Stimulated activated CD4-positive, alpha-beta T cell treated with anti-CD3 and anti-CD28 coated beads, Interleukin-15, amount 100 ng/mL, for 1 hour (primary cell): ENCODE data around the gene KCNH4.
A peak's percentile ranks its signal among the peaks of the same experiment; 100 is the strongest.
"Not testable (repeated sequence)": the region's sequence is repeated elsewhere in the genome, so short reads cannot be mapped to it uniquely, and the experiment has no call there.

Experiments
- DNase-seq, 2 donors: peaks; one replicate each; pipeline ENCODE4 v3.0.0-alpha.2; 2020; ENCODE audit warnings: low read depth in 1 of 2, low spot score in 1 of 2

KCNH4 gene

DNA sequence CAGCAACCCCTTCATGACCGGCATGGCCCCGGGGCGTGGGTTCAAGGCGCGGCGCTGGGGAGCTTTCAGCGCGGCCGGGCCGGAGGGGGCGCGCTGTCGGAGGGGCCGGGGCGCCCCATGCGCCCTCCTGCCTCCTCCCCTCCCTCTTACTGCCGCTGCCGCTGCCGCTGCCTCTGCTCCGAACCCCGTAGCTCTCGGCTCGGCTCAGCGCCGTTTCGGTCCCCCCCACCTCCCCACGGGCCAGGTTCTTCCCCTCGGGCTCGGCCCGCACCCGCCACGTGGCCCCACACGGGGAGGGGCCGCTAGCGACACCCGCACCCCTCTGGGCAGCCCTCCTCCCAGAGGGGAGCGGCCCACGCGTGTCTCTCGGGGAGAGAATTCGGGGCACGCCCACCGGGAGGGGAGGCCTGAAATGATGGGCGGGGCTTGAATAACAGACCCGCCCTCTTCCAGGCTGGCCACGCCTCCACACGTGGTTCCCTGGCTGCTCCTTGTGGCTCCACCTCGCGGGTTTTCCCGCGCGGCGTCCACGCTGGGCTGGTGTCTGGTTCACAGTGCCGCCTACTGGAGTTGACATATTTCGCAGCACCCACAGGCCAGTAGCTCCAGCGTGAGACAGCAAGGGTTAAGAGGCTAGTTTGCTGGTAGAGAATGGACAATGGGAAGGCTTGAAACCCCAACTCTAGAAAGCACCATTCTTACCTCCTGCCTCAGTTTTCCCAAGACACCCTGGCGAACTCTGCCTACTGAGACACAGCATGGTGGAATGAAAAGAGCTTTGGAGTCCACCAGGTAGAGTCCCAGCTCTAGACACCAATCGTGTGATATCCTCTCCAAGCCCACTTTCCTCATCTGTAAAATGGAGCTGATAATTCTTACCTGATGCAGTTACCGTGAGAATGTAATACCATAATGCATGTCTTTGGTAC, at the start of gene KCNH4:
Gene KCNH4, minus strand, starts transcription at position 221 of the 929 bp plus-strand sequence. Its CDS starts 197 bp downstream, at position 24.
- peak; percentile 71 to 84 for DNase-seq

DNA sequence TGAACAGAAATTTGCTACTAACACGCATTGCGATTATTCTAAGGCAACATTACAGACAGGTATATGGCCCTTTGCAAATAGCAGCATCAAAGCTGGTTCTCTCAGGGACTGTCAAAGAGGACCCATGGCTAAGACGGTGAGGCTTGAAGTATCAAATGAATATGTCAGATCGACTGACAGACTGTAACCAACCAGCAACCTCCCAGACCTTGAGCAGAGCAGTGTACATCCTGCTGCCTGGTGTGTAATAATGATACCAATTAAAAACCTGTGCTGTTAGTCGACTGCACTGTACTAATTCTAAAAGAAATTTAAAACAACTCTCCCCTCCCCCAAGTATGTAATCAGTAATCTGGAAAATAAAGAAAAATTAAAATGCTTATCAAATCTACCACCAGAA, 49.3 kb upstream of the KCNH4 start:
- DNase-seq = no peak

DNA sequence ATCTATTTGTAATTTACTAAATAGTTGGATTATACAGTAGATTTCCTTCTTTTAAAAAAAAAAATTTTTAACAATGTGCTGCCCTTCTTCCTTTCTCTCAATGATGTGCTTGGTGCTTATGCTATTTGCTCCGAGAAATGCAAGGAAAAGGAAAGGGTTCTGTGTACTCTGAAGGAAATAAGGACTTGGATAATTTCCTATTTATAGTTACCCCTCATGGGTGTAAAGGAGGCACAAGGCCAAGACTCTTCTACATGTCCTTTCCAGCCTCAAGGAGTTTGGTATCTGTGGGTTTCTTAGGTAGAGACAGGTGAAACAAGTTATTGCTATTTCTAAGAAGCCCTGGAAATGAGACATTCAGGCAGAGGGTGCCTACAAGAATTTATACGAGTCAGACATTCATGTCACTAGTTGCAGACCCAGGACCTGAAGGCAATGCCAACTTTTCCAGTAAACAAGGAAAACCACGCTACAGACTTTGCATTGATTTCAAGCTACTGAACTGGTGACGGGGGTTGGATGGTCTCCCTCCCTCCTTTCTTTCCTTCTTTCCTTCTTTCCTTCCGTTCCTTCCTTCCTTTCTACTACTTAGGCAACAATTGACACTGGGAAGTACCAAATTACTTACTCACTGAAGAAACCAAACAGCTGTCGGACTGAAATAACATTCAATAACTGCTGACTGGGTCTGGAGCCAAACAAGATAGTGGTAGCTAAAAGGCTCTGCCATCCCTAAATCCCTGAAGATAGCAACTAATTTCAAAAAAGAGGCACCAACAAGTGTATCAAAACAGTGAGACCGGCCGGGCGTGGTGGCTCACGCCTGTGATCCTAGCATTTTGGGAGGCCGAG, 47.1 kb upstream of the KCNH4 start:
- no peak for DNase-seq

DNA sequence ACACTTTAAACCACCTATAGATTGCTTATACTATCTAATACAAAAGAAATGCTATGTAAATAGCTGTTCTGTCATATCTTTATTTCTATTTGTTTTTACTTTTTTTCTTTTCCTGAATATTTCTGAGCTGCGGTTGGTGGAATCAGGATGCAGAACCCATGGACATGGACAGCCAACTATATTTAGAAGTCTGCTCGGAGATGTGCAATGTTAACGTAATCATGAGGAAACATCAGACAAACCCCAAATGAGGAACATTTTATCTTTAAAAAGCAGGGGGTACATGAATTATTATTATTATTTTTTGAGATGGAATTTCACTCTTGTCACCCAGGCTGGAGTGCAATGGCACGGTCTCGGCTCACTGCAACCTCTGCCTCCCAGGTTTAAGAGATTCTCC, 44.7 kb upstream of the KCNH4 start:
- DNase-seq = no peak

DNA sequence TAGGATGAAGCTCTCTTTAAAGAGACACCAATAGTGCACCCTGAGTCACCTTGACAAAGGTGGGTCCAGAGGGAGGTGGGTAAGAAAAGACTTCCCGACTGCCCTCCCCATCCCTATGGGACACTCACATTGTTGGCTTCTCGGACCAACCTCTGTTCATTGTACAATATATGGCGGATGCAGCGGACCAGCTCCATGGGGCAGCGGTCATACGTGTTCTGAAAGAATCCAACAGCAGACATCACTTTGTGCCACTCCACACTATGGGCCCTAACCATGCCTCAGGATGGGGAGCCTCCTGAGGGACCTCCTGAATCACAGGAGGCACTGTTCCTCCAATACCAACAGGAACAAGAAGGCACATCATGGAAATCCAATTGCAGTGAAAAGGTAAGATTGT, 43.7 kb upstream of the KCNH4 start:
- DNase-seq = no peak

DNA sequence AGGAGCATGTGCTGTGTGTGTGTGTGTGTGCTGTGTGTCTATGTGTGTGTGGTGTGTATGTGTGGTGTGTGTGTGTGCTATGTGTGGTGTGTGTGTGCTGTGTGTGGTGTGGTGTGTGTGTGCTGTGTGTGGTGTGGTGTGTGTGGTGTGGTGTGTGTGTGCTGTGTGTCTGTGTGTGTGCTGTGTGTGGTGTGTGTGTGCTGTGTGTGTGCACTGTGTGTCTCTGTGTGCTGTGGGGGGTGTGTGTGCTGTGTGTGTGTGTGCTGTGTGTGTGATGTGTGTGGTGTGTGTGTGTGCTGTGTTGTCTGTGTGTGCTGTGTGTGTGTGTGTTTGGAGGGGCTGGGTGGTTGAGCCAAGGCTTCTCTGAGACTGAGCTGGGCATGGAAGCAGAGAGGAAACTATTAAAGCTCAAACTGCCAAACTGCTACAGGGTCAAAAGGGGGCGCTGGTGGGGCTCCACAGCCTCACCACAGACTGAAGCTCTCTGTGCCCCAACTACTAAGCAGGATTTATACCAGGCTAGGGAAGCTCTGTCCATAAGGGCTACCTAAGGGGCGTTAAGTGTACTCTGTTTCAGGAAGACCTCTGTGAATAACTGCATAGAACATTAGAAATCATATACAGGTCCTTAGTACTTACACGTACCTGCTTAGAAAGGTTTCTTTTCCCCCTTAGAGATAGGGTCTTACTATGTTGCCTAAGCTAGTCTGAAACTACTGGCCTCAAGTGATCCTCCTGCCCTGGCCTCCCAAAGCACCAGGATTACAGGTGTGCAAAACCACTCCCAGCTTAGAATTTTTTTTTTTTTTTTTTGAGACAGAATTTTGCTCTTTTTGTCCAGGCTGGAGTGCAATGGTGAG, 41.2 kb upstream of the KCNH4 start:
- DNase-seq = peak; percentile 22 to 39

DNA sequence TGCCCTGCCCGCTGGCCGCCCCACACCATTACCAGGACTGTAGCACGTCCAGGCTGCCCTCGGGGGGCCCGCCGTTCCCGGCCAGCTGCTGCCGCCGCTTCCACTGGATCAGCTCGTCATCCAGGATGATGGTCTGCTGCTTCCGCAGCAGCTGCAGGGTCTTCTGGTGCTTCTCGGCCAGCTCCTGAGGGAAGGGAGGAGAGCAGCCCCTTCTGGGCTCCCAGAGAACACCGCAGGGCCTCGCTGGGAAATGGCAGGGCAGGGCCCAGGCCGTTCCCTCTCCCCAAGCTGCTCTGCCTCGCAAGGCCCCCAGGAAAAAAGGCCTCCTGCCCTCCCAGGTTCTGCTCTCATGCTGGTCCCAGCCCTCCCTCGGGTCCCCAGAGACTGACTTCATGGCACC, 38.3 kb upstream of the KCNH4 start:
- not testable (repeated sequence) for DNase-seq

DNA sequence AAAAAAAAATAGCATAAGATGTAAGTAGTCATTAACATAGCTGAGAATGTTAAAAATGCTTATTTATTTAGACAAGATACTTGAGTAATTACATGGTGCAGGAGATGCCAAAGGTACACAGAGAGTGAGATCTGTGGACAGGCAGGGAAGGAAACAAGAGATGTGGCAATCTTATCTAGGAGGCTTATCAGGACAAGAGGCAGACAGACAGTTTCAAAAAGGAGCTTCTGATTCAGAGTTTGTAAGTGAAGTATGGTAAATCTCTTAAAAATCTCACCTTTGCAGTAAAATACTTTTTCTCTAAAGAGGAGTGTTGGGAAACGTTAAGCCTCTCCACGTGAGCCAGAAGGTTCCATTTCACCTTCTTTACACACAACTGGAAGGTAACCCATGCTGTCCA, 33.2 kb upstream of the KCNH4 start:
- DNase-seq = no peak

DNA sequence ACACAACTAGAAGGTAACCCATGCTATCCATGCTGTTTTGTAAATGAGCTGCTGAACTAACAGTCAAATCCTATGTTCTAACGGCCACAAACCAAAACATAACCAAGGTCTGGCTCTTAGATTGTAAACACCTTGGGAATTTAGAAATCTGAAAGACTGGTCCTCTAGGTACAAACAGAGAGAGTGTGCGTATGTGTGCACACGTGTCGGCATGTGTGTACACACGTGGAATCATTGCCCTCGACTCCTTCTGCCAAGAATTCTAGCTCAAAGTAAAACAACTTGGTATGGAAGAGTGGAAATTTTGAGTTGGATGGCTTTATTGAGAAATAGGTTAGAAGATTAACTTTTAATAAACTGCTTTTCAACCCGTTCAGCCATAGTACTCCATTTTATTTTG, 31.4 kb upstream of the KCNH4 start:
- no peak for DNase-seq

DNA sequence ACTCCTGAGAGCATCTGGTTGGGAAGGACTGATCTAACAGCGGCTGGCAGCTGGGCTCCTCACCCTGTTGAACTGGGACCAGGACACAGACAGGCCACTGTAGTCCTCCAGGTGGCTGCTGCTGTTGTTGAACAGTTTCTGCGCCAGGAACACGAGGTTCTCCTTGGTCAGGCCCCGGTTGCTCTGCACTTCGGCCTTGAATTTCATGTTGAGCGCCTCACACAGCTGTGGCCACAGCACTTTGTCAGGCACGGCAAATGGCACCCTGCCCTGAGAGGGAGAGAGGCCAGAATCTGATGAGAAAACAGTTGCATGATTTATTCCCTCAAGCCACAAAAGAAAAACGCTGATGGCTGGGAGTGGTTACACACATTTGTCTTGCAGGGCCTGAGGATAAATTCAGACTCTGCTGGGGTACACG, 31.0 kb upstream of the KCNH4 start:
- DNase-seq = not testable (repeated sequence)

DNA sequence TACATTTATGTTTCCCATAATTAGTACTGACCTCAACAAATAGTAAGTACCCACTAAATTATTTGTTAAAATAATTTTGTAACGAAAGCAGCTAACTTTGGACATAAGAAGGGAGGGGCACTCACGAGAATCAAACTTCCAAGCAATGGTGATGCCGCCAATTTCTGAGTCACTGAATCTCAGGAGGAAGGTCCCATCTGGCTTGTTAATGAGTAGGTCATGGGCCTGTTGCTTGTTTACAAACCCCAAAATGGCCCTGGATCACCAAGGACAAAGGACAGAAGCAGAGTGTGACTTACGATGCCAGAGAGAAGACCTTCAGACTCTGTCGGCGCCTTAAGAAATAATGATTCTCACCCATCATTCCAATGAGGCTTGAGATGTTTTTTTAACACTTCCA, 29.1 kb upstream of the KCNH4 start:
- DNase-seq = no peak

DNA sequence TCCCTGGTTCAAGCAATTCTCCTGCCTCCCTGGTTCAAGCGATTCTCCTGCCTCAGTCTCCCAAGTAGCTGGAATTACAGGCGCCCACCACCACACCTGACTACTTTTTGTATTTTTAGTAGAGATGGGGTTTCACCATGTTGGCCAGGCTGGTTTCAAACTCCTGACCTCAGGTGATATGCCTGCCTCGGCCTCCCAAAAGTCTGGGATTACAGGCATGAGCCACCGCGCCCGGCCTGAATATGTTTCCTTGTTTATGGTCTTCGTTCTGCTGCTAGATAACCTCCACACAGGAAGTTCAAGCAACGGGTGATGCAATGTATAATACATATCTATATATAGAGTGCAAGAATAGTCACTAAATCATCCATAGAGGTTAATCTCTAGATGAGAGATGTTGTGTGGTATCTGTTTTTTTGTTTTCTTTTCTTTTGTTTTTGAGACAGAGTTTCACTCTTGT, 25.2 kb upstream of the KCNH4 start:
- DNase-seq = not testable (repeated sequence)

DNA sequence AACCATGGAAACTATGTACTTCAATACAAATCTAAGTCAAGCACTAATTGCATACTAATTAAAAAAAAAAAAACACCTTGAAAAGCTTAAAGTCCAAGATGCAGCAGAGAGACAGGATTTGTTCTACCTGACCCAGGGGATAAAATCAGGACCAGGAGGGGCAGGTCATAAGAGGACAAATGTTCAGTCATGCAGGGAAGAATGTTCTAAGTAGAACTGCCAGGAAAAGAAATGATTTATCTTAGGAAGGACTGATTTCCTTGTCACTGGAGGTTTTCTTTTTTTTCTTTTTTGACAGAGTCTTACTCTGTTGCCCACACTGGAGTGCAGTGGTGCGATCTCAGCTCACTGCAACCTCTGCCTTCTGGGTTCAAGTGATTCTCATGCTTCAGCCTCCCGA, 22.4 kb upstream of the KCNH4 start:
- no peak for DNase-seq

DNA sequence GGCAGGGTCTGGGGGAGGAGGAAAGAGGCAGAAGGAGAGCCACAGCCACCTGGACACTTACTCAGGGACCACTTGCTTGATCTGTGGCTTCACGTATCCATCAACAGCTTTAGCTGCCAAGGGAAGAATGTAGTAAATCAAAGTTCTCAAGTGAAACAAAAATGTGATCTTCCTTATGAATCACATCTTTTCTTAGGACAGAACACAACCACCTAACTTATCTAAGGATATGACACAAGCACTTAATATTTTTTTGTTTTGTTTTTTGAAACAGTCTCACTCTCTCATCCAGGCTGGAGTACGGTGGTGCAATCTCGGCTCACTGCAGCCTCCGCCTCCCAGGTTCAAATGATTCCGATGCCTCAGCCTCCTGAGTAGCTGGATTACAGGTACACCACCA, 21.8 kb upstream of the KCNH4 start:
- DNase-seq = no peak

DNA sequence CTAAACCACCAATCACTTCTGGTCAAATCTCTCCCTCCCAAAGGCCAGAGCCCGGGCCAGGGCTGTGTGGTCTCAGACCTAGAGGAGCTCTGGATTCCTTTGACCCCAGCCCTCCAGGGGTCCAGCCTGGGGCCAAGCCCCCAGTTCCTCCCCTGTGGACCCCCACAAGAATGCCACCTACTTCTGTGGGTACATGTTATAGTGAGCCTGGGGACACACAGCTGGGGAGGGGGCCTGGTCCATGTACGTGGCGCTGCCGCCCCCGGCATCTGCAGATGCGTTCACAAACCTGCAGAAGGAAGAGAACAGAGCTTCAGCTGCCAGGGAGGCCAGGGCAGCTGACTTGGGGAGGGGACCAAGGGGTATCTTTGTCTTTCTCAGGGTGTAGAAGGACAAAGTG, 21.2 kb upstream of the KCNH4 start:
- no peak for DNase-seq

DNA sequence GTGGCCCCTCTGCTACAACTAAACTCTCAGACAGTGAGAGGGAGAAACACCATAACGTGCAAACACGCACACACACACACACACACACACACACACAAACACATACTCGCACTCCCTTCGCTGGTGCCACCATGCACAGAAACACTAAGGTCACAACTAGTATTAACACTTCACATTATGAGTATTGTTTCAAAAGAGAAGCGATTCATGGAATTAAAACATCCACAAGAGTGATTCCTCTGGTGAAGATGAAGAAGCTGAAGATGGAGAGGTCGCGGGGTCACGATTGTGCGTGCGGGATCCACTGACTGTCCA, 20.5 kb upstream of the KCNH4 start:
- DNase-seq = no peak

DNA sequence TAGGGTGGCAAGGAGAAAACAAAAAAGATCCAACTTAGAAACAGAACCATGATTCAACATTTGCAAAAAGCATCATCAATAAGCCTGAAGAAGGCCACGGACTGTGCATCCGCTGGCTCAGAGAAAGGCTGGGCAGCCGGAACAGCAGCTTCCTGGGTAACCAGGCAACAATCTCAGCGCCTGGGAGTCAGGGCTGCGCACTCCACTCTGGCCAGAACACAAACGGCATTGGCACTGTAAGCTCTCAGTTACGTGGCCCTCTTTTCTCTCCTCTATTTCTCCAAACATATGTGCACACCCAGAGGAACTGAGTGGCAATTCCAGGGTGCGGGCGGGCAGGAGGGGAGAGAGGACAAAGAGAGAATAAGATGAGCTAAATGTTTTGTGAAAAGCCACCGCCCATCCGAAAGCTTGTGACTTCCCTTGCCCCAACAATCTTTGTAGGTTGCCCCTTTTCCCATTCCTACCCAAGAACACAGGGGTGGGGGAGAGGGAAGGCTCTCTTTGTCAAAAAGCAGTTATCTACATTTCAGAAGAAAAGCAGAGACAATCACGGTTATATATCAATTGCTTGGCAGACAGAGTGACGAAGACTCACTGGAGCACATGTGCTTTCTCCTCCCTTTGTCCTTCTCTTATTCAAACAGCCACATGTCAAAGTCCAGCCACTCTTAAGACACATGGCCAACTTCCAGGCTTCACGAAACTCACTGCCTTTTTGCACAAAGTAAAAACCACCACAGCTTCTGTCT, 19.9 kb upstream of the KCNH4 start:
- DNase-seq = no peak

DNA sequence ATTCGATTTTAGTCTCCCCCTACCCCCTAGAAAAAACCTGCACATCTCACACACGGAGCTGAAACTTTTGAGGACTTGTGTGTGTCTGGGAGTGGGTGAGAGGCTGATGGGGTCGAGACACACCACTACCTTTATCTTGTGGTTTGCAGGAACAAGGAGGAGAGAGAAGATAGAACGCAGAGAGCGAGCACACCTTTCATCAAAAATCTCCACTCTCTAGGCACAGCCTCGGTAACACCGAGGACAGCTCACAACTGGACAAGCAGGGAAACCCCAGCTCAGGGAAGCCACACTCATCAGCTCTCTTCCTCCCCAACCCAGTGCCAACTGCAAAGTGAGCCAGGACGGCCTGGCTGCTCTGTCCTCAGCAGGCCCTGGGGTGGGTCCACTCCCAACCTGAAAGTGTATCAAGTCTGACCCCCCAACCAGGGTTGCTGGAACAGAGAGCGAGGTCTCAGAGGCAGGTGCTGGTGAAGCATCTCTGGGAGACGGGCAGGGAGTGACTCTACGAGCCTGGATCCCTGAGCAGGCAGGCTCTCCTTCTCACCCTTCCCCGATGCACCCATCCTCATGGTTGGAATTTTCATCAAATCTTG, 18.6 kb upstream of the KCNH4 start:
- DNase-seq = no peak

DNA sequence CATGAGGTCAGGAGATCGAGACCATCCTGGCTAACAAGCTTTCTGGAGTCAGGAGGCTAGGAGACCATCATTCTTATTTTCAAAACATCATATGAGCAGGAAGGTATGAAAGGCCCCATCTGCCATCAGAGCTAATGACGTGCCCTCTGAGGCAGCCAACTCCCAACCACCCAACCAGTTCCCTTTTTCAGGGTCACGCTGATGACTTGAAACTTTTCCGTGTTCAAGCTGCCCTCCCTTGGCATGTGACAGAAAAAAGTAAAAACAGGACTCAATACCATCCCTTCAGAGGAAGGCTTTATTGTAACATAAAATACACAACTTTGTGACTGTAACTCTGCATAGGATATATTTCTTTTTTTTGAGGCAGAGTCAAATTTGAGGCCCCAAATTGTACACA, 18.0 kb upstream of the KCNH4 start:
- no peak for DNase-seq

DNA sequence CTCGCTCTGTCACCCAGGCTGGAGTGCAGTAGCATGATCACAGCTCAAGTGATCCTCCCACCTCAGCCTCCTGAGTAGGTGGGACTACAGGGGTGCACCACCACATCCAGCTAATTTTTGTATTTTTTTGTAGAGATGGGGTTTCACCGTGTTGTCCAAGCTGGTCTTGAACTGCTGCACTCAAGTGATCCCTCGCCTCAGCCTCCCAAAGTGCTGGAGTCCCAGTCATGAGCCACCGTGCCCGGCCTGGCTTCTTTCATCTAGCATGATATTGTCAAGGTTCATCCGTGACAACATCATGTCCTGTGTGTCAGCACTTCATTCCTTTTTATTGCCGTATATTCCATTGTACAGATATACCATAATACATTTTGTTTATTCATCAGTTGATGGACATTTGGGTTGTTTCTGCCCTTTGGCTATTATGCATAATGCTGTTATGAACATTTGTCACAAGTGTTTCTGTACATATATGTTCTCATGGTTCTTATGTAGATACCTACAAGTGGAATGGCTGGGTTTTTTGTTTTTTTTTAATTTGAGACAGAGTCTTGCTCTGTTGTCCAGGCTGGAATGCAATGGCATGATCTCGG, 16.7 kb upstream of the KCNH4 start:
- no peak for DNase-seq
